IPS-18c (cell line): ENCODE results near the gene GPX3.

Experiments used
- H3K4me3 ChIP-seq: 2 replicates; pipeline ENCODE4 v1.7.0; 2013; ENCODE audit warnings: low read depth, mild to moderate bottlenecking, low read length, moderate library complexity; ENCODE audit not compliant: insufficient read depth
- H3K9me3 ChIP-seq: one replicate; pipeline ENCODE4 v1.6.1; 2013; ENCODE audit warnings: mild to moderate bottlenecking, low read length, moderate library complexity; ENCODE audit not compliant: control insufficient read depth, insufficient read depth

Gene GPX3

DNA sequence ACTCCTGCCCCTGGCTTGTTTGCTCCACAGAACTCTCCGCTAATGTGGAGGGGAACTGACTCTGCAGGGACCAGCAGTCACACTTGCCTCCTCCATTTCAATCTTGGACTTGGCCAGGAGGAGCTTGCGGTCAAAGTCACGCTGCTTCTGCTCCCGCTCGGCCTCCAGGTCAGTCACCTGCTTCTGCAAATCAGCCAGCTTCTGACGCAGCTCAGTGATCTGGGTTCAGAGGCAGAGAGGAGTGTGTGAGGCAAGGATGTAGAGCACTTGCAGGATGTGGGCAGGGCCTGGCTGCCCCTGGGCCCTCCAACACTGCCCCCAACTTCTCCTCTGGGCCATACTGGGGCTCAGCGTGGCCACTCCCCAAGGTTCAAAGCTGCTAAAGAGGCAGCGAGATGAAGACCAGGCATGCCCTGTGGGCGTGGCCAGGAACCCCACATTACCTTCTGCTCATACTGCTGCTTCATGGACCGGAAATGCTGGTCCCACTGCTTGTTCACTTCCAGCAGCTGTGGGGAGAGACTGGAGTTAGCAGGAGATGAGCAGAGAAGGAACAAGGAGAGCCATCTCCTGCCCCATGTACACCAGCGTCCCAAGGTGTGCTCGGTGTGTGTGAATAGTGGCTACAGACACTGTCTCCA is 22.2 kb downstream of the GPX3 start:
- Histone ChIP-seq H3K9me3 (peaks cover 2% of the 10 kb centered on the region), H3K4me3 (no peak overlapping the region)

DNA sequence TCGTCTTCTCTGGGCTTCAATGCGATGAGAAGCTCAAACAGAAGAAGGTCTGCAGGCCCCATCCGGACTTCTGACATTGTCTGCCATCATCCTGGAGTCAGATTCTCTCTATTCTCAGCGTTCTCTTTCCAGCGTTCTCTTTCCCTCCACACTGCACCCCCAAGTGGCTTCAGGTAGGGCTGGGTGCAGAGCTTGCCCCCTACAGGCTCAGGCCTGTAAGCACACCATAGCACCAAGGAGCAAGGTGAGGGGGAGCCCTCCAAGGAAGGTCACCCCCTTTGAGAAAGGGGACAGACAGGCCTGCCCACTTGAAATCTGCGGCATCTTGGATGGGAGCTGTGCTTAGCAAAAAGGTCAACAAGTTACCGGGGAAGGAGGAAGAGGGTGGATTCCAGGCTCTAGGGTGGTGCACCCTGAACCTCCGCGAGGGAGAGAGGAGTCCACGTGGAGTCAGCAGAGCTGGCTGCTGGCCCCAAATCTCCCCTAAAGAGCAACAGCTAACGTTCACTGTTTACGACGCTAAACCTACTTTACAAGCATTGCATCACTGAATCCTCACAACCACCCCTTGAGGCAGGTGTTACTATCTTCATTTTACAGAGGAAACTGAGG is 27.5 kb downstream of the GPX3 start:
- no peak overlapping the region for H3K4me3 ChIP-seq
- no peaks in the 10 kb centered on the region for H3K9me3 ChIP-seq

GRCh38 chr5:151048526-151048925 is 28.1 kb downstream of the GPX3 start:
- H3K9me3 ChIP-seq = no peaks in the 10 kb centered on the region
- no peak overlapping the region for H3K4me3 ChIP-seq

DNA sequence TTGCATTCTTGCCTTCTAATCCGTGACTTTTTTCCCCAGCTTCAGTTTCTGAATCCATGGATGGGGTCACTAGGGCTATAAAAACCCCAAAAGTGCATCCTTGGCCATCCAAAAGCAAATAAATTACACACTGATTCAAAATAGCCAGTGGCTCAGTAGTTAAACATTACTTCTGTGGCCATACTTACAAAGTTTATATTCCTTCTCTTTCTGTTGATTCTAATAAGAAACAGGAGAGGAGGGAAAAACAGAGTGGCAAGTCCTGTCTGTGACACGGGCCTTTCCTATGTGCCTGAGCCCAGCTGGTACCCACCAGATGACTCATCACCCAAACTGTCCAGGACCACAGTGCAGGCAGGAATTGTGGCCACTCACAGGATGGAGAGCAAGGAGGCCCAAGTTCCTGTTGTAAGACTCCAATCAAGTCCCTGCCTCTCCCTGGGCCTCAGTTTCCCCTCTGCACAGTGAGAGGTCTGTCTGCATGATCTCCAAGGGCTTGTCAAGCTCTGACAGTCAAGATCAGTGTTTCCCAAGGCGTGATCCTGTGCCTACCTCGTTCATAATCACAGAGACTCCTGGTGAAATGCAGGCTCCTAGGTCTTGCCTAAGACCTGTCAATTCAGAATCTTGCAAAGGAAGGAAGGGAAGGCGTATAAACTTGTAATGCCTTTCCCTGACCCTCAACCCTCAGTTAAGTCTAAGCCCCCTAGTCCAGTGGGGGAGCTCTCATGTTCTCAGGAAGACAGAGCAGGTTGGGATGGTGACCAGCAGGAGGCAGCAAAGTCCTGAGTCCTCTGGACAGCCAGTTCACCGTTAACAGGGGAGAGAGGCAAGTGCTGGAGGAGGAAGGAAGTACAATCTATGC is 30.9 kb downstream of the GPX3 start:
- no peak overlapping the region for H3K4me3 ChIP-seq
- no peaks in the 10 kb centered on the region for H3K9me3 ChIP-seq

DNA sequence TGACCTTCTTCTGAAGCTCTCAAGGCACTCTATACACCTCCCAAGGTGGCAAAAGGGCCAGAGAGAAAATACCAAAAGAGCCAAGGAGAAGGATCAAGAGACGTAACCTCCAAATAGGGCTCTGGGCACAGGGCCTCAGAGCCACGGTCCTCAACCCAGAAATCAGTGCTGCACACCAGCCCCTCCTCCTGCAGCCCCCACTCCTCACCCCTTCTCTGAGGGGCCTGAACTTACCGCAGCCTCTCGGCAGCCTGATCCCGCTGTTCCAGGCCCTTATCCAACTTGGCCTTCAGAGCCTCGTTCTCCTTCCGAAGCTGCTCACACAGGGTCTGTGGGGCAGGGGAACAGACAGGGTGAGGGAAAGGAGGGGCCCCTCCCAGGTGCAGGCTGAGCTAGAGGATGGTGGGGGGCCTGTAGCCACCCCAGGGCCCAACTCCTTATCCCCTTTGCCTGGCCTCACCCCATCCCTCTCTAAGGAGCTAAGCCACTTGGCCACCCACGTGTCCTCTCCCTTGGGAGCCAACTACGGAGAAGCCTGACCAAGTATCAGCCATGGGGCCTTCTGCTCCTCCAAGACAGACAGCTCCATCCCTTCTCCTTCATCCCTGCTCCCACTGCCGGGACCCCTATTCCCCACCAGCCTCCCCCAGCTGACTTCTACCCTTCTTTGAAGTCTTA is 31.7 kb downstream of the GPX3 start:
- H3K9me3 ChIP-seq = no peaks in the 10 kb centered on the region
- no peak overlapping the region for H3K4me3 ChIP-seq

DNA sequence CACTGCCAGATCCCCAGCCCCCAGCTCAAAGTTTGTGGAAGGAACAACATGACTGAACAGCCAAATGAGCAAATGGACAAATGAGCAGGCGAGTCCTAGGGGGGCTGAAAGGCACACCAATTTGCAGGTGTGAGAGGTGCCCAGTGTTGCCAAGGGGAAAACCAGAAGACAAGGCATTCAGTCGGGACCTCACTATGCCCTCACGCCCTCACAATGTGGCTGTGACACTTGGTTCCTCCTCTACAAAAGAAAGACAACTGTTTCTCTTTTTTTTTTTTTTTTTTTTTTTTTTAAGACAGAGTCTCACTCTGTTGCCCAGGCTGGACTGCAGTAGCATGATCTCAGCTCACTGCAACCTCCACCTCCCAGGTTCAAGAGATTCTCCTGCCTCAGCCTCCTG is 32.4 kb downstream of the GPX3 start:
- no peaks in the 10 kb centered on the region for H3K9me3 ChIP-seq
- no peak overlapping the region for H3K4me3 ChIP-seq

DNA sequence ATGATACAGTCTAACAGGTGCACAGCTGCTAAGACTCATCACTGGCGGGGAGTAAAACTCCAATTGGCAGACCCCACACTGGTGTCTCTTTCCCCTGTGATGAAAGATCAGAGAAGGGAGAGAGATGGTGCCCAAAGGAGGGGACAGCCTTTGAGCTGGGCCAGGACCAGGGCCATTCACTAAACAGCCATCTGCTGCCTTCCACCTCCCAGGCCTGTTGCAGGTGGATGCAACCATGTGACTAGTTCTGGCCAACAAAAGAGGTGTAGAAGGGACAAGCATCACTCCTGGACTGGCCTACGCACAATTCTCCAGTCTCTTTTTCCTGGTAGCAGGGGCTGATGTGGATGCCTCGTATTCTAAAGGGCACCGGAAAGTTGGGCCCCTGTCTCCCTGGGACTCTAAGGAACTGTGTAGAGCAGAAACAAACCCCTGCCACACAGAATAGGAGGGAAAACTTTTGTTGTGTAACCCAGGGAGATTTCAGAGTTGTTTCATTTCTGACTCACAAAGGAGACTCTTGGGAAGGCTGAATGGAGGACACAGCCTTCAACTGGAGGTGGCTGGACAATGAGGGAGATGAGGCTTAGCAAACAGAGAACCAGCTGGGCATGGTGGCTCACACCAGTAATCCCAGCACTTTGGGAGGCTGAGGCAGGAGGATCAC is 33.5 kb downstream of the GPX3 start:
- no peaks in the 10 kb centered on the region for H3K9me3 ChIP-seq

DNA sequence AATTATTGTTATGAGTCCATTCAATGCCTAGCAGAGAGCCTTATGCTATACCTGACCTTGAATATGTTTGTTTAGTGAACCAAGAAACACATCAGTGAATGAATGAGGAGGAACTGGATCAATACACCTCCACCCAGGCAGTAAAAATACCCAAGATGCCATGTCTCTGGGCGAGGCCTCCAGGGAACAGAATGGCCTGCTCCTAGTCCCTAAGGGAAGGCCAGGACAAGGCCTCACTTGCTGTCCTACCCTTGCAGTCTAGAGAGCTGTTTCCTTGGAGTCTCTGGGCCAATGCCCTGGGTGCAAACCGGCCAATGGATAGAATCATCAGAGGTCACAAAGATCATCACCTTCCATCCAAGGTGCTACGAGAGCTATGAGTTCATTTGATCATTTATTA is 34.3 kb downstream of the GPX3 start:
- Histone ChIP-seq H3K9me3 (no peaks in the 10 kb centered on the region), H3K4me3 (no peak overlapping the region)

More for the DNA sequence above, 33.5 kb downstream of the GPX3 start:
- H3K4me3 ChIP-seq = no peak overlapping the region

- H3K9me3 ChIP-seq = no peaks in the 10 kb centered on the region
- no peak overlapping the region for H3K4me3 ChIP-seq
Measured at GRCh38 chr5:151055336-151055735, 34.9 kb downstream of the GPX3 start.

GRCh38 chr5:151056379-151057325 is 36.3 kb downstream of the GPX3 start:
- H3K9me3 ChIP-seq = no peaks in the 10 kb centered on the region
- no peak overlapping the region for H3K4me3 ChIP-seq

DNA sequence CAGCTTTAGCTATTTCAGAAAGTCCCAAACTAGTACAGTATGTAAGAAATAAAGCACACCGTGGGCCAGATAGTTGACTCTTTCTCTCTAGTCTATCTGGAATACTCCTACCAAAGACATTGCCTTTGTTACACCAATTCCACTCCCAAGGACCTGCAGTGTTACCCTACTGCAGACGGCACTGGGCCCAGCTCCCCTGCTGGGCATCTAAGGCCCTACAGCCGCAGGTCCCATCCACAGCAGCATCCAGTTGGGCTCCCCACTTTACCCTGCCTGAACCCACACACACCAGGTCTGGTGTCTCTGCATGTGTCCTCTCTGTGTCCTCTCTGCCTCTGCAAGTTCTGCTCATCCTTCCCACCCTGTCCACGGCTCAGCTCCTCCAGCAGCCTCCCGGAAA is 37.9 kb downstream of the GPX3 start:
- Histone ChIP-seq H3K4me3 (no peak overlapping the region), H3K9me3 (no peaks in the 10 kb centered on the region)

DNA sequence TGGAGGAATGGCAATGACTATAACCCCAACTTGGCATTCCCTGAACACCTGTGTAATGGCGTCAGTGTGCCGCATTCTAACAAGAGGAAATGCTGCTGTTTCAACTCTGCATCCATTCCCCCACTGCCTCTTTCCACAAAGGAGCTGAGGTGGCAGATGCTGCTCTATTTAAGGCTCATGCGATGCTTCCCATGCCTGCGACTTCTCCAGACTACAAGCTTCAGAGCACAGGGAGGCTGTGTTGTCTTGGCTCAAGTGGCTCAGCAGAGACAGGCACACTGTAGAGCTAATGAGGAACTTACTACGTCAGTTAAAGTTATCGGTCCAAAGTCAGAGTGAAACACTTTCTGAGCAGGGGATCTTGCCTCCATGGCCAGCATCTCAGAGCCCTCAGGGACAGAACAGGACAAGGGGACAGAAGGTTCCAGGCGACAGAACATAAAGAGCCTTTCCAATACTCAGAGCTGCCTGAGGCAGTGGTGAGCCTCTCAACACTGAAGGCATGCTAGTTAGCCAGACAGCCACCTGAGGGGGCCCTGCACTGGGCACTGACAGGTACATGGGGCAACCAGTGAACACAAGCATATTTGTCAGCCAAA is 38.6 kb downstream of the GPX3 start:
- Histone ChIP-seq H3K9me3 (no peaks in the 10 kb centered on the region), H3K4me3 (no peak overlapping the region)

DNA sequence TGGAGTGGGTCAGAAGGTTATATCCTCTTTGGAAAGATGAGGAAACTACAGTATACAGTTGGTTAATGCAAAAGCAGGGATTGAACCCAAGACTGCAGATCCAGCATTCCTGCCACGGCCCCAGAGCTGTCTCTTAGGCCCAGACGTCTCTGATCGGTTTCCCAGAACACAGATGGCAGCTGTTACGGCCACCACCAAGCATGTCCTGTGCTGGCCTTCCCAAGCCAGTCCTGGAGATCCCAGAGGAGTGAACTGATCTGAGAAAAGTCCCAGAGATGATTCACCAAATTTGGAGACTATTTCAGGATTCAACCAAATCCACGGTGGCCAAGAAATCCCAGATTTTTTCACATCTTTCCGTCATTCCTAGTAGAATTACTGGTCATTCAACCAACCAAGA is 40.4 kb downstream of the GPX3 start:
- no peaks in the 10 kb centered on the region for H3K9me3 ChIP-seq
- H3K4me3 ChIP-seq = no peak overlapping the region

GRCh38 chr5:151062405-151063141 is 42.2 kb downstream of the GPX3 start:
- no peaks in the 10 kb centered on the region for H3K9me3 ChIP-seq
- H3K4me3 ChIP-seq = no peak overlapping the region

- Histone ChIP-seq H3K9me3 (no peaks in the 10 kb centered on the region), H3K4me3 (no peak overlapping the region)
Measured at GRCh38 chr5:151063142-151063989, 43.0 kb downstream of the GPX3 start.
